Measurements from ENCODE around the gene EFNA2. TPM values are rescaled to one million over a fixed set of nuclear protein-coding genes. Genes with fewer than 3 reads are reported as not detected.
"Not testable (repeated sequence)": the region's sequence is repeated elsewhere in the genome, so short reads cannot be mapped to it uniquely, and the experiment has no call there.

EFNA2 gene
- total and polyA plus RNA-seq, 2 of the 8 experiments (the other 6 are each of a cell fraction or from before 2014, with no cell fraction given) = 4.0 to 7.0 TPM

- H3K79me1 ChIP-seq (ENCODE audit: low read depth, low read length); H2BK12ac ChIP-seq (ENCODE audit: low read depth, low read length); H3K79me2 ChIP-seq (ENCODE audit: control insufficient read depth in 1 of 2, insufficient read depth in 2 of 2, low read length in 2 of 2); H3K18ac ChIP-seq (ENCODE audit: extremely low read depth, low read length); H3K27ac ChIP-seq (ENCODE audit: low read depth, low read length); H3K4ac ChIP-seq (replicated peaks; ENCODE audit: insufficient read length, low read depth, low read length); H3K4me2 ChIP-seq (ENCODE audit: insufficient read depth in 1 of 2, low read depth in 2 of 2, low read length in 2 of 2); H3K14ac ChIP-seq (ENCODE audit: insufficient read length); H4K20me1 ChIP-seq (replicated peaks in 1 of 2; ENCODE audit: control insufficient read depth in 1 of 2, insufficient read depth in 2 of 2, low read length in 2 of 2); FAIRE-seq; H2BK120ac ChIP-seq (replicated peaks; ENCODE audit: low read depth, low read length); H3K23ac ChIP-seq (ENCODE audit: insufficient read length); H4K5ac ChIP-seq (ENCODE audit: insufficient read length, low read depth, low read length); H2AK5ac ChIP-seq (ENCODE audit: low read depth, low read length); H3K36me3 ChIP-seq (ENCODE audit: control insufficient read depth in 2 of 4, insufficient read depth in 4 of 4, low read length in 3 of 4); H3K4me3 ChIP-seq (ENCODE audit: extremely low read depth in 1 of 4, insufficient read depth in 2 of 4, low read depth in 3 of 4, low read length in 4 of 4); DNase-seq (ENCODE audit: low read depth in 1 of 2, low spot score in 2 of 2); H2AFZ ChIP-seq (ENCODE audit: low read length); H3K4me1 ChIP-seq (replicated peaks in 1 of 4; ENCODE audit: control insufficient read depth in 3 of 4, insufficient read depth in 4 of 4, low read length in 3 of 4); H3K56ac ChIP-seq (replicated peaks; ENCODE audit: insufficient read length, low read depth, low read length); H2BK15ac ChIP-seq (ENCODE audit: low read length); H2BK5ac ChIP-seq (ENCODE audit: low read depth, low read length); H3K23me2 ChIP-seq (ENCODE audit: low read depth, low read length); H4K91ac ChIP-seq (replicated peaks; ENCODE audit: insufficient read length, low read length); H2BK20ac ChIP-seq (ENCODE audit: low read length); H3K9me3 ChIP-seq (ENCODE audit: insufficient read depth in 2 of 2, low read depth in 1 of 2, low read length in 1 of 2); H3K9ac ChIP-seq (replicated peaks in 1 of 4; ENCODE audit: extremely low read depth in 1 of 4, low read depth in 3 of 4, low read length in 3 of 4); H4K8ac ChIP-seq (ENCODE audit: extremely low read depth, insufficient read depth, low read length): not testable (repeated sequence)
- 97% methylated on average over 3 of the region's 3 CpGs; no CpG with 5 or more reads in 1 of the 2 experiments for WGBS, 2 experiments (ENCODE audit: extremely low coverage in 1 of 2, insufficient coverage in 1 of 2, insufficient read length in 1 of 2, insufficient replicate concordance in 2 of 2, low coverage in 1 of 2, low lambda C conversion rate in 2 of 2, missing lambda C conversion rate in 1 of 2)
- CTCF ChIA-PET (ENCODE audit: partially characterized antibody) = interaction anchor here (0.6 to 1.4 kb wide), 3 partner anchors 10 to 102 kb away, joined by 3 to 4 read pairs (median 4); no protein-coding TSS in a partner anchor
- H3K27me3 ChIP-seq (replicated peaks in 1 of 4; ENCODE audit: control insufficient read depth in 3 of 4, extremely low read depth in 1 of 4, insufficient read depth in 3 of 4, low read length in 3 of 4) = peaks cover 0 to 12% (median 5%) of the 10 kb centered on the region in 4 experiments; a peak in 5 of 7 replicates
- POLR2A ChIA-PET (ENCODE audit: partially characterized antibody) = interaction anchor here (0.8 to 1.3 kb wide), 2 partner anchors 51 to 61 kb away, joined by 3 to 5 read pairs; no protein-coding TSS in a partner anchor
Measured at GRCh38 chr19:1320282-1320650, 34.6 kb downstream of the EFNA2 start.
